MM.1S (cell line): ENCODE results near the gene TMOD1.

Source experiments
- EZH2 ChIP-seq: fragments of 300-600 bp; sonication (generic); optimal IDR thresholded peaks from 2 replicates; pipeline ENCODE3; 2017; ENCODE audit warnings: low read depth, mild to moderate bottlenecking, antibody characterized with exemption, low read length, mixed read lengths
- EZH2phosphoT487 ChIP-seq: fragments of 300-600 bp; sonication (generic); IDR thresholded peaks from 2 replicates; pipeline ENCODE4 v1.6.1; 2018; ENCODE audit warnings: antibody characterized with exemption, low read length
- TF ChIP-seq, protein P1 (sequence below): fragments of 300-600 bp; sonication (generic); IDR thresholded peaks from 2 replicates; pipeline ENCODE4 v1.5.1; 2016; ENCODE audit warnings: antibody characterized with exemption, low read length, mixed read lengths

DNA sequence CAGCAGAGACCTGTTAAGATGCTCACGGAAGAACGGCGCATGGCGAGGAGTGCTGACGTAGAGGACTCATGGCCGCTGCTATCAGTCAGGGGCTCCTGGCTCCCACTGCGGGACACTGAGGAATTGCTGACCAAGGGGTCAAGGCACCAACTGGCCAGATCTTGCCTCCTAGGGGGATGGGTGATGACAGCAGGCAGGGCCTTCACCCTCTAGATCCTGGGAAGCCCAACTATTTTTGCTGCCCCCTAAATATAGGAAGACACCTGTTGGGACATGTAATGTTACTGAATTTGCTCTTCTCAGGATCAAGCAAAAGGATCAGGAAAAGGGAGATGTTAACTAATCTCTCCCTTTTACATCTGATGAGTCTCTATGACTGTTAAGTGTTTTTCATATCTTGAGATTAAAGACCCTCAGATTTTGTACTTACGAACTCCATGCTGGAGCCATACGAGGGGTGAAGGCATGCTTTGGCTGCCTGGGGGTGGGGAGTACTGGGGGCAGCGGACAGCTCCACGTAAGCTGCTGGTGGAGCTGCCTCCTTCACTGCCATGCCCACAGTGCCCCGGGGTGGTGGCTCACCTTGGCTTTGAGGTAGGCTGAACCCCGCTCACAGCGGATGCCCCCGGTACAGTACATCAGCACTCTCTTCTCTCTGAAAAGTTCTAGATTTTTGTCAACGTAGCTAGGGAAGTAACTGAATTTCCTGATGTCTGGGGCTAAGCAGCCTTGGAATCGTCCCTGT is 103.6 kb downstream of the TMOD1 start:
- TF ChIP-seq, protein P1, sequence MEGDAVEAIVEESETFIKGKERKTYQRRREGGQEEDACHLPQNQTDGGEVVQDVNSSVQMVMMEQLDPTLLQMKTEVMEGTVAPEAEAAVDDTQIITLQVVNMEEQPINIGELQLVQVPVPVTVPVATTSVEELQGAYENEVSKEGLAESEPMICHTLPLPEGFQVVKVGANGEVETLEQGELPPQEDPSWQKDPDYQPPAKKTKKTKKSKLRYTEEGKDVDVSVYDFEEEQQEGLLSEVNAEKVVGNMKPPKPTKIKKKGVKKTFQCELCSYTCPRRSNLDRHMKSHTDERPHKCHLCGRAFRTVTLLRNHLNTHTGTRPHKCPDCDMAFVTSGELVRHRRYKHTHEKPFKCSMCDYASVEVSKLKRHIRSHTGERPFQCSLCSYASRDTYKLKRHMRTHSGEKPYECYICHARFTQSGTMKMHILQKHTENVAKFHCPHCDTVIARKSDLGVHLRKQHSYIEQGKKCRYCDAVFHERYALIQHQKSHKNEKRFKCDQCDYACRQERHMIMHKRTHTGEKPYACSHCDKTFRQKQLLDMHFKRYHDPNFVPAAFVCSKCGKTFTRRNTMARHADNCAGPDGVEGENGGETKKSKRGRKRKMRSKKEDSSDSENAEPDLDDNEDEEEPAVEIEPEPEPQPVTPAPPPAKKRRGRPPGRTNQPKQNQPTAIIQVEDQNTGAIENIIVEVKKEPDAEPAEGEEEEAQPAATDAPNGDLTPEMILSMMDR = no peak
- TF ChIP-seq EZH2 (no peak), EZH2phosphoT487 (no peak)
